HEK293 (cell line): ENCODE results near the gene FPR1.

Experiments used
- PRDM1 ChIP-seq: fragments of 450-650 bp; formaldehyde crosslinking; IDR thresholded peaks from 2 replicates; pipeline ENCODE4; 2016; ENCODE audit warnings: missing biosample characterization, missing genetic modification characterization
- YY1 ChIP-seq: fragments of 450-650 bp; formaldehyde crosslinking; IDR thresholded peaks from 2 replicates; pipeline ENCODE4 v1.5.1; 2018; ENCODE audit warnings: missing biosample characterization, missing genetic modification characterization
- ZBTB21 ChIP-seq: fragments of 450-650 bp; formaldehyde crosslinking; IDR thresholded peaks from 2 replicates; pipeline ENCODE4 v1.5.1; 2017; ENCODE audit warnings: missing biosample characterization, missing genetic modification characterization
- ZFP41 ChIP-seq: fragments of 450-650 bp; formaldehyde crosslinking; IDR thresholded peaks from 2 replicates; pipeline ENCODE4 v1.5.1; 2016; ENCODE audit warnings: missing biosample characterization, missing genetic modification characterization, borderline replicate concordance
- ZNF274 ChIP-seq, 2 experiments: fragments of 200-500 bp in 1 of 2; fragments of 450-650 bp in 1 of 2; sonication (Bioruptor generic) in 1 of 2; formaldehyde crosslinking in 1 of 2; IDR thresholded peaks; 2 replicates each; pipeline versions ENCODE4 v1.5.1 to v1.6.1; 2014 to 2016; ENCODE audit warnings: borderline replicate concordance in 1 of 2, inconsistent platforms in 1 of 2, low read length in 1 of 2, missing biosample characterization in 1 of 2, missing genetic modification characterization in 1 of 2
- ZNF350 ChIP-seq: fragments of 450-650 bp; formaldehyde crosslinking; IDR thresholded peaks from 2 replicates; pipeline ENCODE4 v1.5.0; 2017; ENCODE audit warnings: missing biosample characterization, mild to moderate bottlenecking, missing genetic modification characterization
- ZNF391 ChIP-seq: fragments of 450-650 bp; formaldehyde crosslinking; IDR thresholded peaks from 2 replicates; pipeline ENCODE4 v1.5.1; 2016; ENCODE audit warnings: low read depth, missing biosample characterization, missing genetic modification characterization, borderline replicate concordance
- ZNF785 ChIP-seq: fragments of 450-650 bp; formaldehyde crosslinking; IDR thresholded peaks from 2 replicates; pipeline ENCODE4 v1.5.1; 2016; ENCODE audit warnings: missing biosample characterization, missing genetic modification characterization
- ZXDB ChIP-seq: fragments of 450-650 bp; formaldehyde crosslinking; IDR thresholded peaks from 2 replicates; pipeline ENCODE4 v1.5.1; 2016; ENCODE audit warnings: missing biosample characterization, missing genetic modification characterization
- TF ChIP-seq, protein P1 (sequence below): fragments of 450-650 bp; formaldehyde crosslinking; IDR thresholded peaks from 2 replicates; pipeline ENCODE4 v1.5.1; 2016; ENCODE audit warnings: missing biosample characterization, missing genetic modification characterization
- TF ChIP-seq, protein P2 (sequence below): fragments of 450-650 bp; formaldehyde crosslinking; IDR thresholded peaks from 2 replicates; pipeline ENCODE4 v1.5.1; 2017; ENCODE audit warnings: missing biosample characterization, missing genetic modification characterization
- TF ChIP-seq, protein P3 (sequence below): fragments of 450-650 bp; formaldehyde crosslinking; optimal IDR thresholded peaks from 2 replicates; pipeline ENCODE3; 2016; ENCODE audit warnings: missing biosample characterization, mild to moderate bottlenecking, missing genetic modification characterization
- TF ChIP-seq, protein P4 (sequence below): fragments of 450-650 bp; formaldehyde crosslinking; IDR thresholded peaks from 2 replicates; pipeline ENCODE4 v1.5.1; 2016; ENCODE audit warnings: missing biosample characterization, missing genetic modification characterization
- TF ChIP-seq, protein P5 (sequence below): fragments of 450-650 bp; formaldehyde crosslinking; IDR thresholded peaks from 2 replicates; pipeline ENCODE4 v1.5.1; 2016; ENCODE audit warnings: missing biosample characterization, missing genetic modification characterization

DNA sequence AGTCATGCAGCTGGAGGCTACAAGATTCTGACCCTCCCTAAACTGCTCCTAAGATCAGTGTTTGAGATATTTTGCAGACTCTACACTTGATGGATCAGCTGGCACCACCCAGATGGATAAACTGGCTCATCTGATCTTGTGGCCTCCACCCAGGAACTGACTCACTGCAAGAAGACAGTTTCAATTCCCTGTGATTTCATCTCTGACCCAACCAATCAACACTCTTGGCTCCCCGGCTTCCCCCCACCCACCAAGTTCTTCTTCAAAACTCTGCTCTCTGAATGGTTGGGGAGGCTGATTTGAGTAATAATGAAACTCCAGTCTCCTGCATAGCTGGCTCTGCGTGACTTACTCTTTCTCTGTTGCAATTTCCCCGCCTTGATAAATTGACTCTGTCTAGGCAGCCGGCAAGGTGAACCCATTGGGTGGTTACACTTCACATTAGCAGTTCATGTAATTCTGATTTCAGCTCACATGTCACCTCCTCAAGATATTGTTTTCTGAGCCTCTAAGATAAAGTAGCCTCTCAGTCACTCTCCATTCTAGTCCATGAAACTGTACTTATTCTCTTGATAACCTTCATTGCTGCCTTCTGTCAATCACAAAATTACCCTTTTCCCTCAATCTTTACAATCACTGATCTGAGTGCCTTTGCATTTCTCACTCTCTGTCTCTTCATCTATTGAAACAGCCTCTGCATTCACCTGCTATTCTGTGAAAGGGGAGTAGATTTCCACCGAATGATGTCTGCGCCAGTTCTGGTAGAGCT lies 33.4 kb upstream of the FPR1 start:
- TF ChIP-seq, protein P1, sequence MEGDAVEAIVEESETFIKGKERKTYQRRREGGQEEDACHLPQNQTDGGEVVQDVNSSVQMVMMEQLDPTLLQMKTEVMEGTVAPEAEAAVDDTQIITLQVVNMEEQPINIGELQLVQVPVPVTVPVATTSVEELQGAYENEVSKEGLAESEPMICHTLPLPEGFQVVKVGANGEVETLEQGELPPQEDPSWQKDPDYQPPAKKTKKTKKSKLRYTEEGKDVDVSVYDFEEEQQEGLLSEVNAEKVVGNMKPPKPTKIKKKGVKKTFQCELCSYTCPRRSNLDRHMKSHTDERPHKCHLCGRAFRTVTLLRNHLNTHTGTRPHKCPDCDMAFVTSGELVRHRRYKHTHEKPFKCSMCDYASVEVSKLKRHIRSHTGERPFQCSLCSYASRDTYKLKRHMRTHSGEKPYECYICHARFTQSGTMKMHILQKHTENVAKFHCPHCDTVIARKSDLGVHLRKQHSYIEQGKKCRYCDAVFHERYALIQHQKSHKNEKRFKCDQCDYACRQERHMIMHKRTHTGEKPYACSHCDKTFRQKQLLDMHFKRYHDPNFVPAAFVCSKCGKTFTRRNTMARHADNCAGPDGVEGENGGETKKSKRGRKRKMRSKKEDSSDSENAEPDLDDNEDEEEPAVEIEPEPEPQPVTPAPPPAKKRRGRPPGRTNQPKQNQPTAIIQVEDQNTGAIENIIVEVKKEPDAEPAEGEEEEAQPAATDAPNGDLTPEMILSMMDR: no peak
- TF ChIP-seq YY1 (tag by site-specific recombination) (no peak), PRDM1 (tag by site-specific recombination) (no peak), ZNF391 (tag by site-specific recombination) (no peak), ZBTB21 (tag by site-specific recombination) (no peak), ZNF350 (tag by site-specific recombination) (no peak), ZXDB (tag by site-specific recombination) (no peak), ZFP41 (tag by site-specific recombination) (no peak), ZNF274 (IDR thresholded peaks at IDR 0.05; ENCODE audit: low read length) (no peak), ZNF274 (tag by site-specific recombination; IDR thresholded peaks at IDR 0.05; ENCODE audit: borderline replicate concordance) (no peak), ZNF785 (tag by site-specific recombination) (no peak)
- TF ChIP-seq, protein P2, sequence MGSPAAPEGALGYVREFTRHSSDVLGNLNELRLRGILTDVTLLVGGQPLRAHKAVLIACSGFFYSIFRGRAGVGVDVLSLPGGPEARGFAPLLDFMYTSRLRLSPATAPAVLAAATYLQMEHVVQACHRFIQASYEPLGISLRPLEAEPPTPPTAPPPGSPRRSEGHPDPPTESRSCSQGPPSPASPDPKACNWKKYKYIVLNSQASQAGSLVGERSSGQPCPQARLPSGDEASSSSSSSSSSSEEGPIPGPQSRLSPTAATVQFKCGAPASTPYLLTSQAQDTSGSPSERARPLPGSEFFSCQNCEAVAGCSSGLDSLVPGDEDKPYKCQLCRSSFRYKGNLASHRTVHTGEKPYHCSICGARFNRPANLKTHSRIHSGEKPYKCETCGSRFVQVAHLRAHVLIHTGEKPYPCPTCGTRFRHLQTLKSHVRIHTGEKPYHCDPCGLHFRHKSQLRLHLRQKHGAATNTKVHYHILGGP: no peak
- TF ChIP-seq, protein P3, sequence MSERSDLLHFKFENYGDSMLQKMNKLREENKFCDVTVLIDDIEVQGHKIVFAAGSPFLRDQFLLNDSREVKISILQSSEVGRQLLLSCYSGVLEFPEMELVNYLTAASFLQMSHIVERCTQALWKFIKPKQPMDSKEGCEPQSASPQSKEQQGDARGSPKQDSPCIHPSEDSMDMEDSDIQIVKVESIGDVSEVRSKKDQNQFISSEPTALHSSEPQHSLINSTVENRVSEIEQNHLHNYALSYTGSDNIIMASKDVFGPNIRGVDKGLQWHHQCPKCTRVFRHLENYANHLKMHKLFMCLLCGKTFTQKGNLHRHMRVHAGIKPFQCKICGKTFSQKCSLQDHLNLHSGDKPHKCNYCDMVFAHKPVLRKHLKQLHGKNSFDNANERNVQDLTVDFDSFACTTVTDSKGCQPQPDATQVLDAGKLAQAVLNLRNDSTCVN (tag by site-specific recombination): no peak
- TF ChIP-seq, protein P4, sequence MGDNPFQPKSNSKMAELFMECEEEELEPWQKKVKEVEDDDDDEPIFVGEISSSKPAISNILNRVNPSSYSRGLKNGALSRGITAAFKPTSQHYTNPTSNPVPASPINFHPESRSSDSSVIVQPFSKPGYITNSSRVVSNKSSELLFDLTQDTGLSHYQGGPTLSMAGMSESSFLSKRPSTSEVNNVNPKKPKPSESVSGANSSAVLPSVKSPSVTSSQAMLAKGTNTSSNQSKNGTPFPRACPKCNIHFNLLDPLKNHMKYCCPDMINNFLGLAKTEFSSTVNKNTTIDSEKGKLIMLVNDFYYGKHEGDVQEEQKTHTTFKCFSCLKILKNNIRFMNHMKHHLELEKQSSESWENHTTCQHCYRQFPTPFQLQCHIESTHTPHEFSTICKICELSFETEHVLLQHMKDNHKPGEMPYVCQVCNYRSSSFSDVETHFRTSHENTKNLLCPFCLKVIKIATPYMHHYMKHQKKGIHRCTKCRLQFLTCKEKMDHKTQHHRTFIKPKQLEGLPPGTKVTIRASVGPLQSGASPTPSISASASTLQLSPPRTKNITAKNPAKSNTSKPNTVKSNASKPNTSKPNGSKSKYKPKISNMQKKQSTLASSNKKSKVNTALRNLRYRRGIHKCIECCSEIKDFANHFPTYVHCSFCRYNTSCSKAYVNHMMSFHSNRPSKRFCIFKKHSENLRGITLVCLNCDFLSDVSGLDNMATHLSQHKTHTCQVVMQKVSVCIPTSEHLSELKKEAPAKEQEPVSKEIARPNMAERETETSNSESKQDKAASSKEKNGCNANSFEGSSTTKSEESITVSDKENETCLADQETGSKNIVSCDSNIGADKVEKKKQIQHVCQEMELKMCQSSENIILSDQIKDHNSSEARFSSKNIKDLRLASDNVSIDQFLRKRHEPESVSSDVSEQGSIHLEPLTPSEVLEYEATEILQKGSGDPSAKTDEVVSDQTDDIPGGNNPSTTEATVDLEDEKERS: no peak
- TF ChIP-seq, protein P5, sequence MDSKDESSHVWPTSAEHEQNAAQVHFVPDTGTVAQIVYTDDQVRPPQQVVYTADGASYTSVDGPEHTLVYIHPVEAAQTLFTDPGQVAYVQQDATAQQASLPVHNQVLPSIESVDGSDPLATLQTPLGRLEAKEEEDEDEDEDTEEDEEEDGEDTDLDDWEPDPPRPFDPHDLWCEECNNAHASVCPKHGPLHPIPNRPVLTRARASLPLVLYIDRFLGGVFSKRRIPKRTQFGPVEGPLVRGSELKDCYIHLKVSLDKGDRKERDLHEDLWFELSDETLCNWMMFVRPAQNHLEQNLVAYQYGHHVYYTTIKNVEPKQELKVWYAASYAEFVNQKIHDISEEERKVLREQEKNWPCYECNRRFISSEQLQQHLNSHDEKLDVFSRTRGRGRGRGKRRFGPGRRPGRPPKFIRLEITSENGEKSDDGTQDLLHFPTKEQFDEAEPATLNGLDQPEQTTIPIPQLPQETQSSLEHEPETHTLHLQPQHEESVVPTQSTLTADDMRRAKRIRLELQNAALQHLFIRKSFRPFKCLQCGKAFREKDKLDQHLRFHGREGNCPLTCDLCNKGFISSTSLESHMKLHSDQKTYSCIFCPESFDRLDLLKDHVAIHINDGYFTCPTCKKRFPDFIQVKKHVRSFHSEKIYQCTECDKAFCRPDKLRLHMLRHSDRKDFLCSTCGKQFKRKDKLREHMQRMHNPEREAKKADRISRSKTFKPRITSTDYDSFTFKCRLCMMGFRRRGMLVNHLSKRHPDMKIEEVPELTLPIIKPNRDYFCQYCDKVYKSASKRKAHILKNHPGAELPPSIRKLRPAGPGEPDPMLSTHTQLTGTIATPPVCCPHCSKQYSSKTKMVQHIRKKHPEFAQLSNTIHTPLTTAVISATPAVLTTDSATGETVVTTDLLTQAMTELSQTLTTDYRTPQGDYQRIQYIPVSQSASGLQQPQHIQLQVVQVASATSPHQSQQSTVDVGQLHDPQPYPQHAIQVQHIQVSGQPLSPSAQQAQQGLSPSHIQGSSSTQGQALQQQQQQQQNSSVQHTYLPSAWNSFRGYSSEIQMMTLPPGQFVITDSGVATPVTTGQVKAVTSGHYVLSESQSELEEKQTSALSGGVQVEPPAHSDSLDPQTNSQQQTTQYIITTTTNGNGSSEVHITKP (tag by site-specific recombination): no peak
